CD4-positive, alpha-beta T cell treated with Interleukin-1 beta for 1 hour (primary cell): ENCODE results near the gene PRR35.
A peak's percentile ranks its signal among the peaks of the same experiment; 100 is the strongest.

Experiments
- DNase-seq, 2 donors: peaks; one replicate each; pipeline ENCODE4 v3.0.0-alpha.2; 2020 to 2022

Gene PRR35

DNA sequence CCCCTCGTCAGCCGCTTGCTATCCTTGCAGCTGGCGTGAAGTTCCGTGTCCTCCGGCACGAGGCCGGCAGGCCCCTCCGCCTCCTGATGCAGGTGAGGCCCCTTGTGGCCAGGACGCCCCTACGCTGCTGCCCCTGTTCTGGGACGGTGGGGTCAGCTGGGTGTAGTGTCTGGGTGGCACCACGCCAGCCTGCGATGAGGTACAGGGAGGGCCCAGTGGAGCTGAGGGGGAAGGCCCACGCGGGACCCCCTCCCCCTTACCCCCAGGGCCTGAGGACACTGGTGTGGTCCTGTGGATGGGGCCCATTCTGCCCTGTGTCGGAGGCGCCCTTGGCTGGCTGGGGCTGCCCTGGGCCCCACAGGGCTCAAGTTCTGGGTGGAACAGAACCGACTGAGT, 22.0 kb downstream of the PRR35 start:
- no peak for DNase-seq

DNA sequence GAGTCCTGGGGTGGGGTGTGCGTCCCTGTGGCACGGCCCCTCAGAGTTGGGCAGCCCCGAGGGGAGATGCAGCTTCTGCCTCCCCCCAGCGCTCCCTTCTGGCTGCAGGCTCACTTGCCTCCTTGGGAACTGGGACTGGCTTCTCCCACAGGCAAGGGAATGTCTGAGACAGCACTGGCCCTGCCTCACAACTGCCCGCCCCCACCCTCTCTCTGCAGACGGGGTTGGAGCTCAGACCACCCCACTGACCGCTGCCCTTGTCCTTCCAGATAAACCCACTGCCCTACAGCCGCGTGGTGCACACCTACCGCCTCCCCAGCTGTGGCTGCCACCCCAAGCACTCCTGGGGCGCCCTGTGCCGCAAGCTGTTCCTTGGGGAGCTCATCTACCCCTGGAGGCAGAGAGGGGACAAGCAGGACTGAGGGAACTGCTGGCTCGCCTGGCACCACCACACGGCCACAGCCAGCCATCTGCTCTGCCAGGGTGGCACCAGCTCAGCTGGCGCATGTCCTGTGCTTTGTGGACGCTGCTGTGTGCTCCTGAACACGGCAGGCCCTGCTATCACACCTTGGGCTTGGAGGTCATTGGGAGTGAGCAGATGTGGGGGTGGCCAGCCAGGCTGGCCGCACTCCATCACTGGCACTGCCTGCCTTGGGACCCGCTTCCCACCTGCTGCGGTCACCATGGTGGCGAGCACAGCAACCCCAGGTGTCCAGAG, 22.6 kb downstream of the PRR35 start:
- no peak for DNase-seq

DNA sequence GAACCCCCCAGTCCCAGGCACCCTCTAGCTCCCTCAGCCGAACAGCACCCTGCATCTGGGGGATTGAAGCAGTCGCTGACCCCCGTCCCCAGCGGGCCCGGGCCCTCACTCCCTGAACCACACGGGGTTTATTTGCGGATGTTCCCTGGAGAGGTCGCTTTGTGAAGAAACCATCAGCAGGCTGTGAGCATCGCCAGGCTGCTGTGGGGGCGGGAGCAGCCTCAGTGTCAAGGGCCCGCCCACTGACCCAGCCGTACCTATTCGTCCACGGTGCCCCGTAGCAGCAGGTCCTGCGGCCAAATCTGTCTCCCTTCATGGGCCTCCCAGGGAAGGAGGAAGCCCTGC, 23.2 kb downstream of the PRR35 start:
- DNase-seq, result no peak

DNA sequence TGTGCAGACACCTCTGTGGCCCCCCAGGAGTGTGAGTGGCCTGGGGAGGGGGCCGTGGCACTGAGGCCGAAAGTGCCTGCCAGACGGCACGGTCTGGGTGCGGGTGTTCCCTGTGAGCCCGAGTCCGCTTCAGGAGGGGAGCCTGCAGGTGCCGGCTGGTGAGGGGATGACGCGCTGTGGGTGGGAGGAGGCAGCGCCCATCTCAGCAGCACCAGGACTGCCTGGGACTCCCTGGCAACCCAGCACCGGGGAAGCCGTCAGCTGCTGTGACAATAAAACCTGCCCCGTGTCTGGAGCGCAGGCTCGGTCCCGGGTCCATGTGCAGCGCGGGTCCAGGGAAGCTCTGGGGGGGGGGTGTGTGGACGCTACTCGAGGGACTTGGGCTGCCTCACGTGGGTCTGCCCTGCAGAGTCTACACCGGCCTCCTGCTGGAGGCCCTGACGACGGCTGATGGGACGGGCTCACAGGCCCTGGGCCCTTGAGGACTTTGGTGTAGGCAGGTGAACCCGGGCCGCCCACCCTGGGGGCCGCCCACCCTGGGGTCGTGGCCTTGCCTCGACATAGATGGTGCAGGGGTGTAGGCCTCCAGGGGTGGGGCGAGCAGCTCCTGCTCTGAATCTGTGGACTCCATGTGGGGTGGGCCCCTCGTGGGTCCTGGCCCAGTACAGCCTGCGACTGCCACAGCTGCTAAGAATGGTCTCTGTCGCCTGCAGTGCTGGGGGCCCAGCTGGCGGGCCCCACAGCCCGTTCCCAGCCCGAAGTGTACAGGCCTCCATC, 23.8 kb downstream of the PRR35 start:
- DNase-seq, result no peak

DNA sequence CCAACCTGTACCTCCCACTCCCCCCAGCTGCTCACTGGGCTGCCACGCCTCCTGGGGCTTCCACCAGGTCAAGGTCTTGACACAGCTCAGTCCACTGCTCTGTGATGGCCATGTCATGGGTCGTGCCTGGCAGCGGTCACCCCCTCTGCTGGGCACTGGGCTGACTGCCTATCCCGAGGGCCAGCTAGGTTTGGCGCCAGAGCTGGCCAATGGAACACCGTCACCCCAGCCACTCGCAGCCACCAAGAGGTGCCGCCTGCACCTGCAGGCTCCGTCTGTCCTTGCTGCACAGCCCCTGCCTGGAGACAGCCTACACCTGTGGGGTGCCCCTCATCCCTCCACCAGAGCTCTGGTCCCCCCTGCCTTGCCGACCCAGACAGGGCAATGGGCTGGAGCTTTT, 25.2 kb downstream of the PRR35 start:
- no peak for DNase-seq

DNA sequence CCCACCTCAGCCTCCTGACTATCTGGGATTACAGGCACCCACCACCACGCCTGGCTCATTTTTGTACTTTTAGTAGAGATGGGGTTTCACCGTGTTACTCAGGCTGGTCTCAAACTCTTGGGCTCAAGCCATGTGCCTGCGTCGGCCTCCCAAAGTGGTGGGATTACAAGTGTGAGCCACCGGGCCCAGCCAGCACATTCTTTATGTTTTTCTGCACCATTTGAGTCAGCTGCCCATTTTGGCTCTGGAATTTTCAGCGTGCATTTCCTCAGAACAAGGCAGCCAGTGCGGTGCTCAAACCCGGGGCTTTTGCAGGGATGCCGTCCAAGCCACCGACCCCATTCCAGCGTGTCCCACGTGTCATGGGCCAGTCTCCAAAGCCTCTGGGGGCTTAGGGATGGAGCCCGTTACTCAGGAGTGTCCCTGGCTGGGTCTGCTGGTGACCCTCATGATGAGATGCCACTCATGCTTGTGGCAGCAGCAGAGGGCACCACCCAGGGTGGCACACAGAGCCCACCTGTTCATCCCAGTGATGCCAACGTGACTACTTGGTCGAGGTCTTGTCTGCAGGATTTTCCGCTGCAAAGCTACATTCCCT, 26.0 kb downstream of the PRR35 start:
- DNase-seq, result no peak

DNA sequence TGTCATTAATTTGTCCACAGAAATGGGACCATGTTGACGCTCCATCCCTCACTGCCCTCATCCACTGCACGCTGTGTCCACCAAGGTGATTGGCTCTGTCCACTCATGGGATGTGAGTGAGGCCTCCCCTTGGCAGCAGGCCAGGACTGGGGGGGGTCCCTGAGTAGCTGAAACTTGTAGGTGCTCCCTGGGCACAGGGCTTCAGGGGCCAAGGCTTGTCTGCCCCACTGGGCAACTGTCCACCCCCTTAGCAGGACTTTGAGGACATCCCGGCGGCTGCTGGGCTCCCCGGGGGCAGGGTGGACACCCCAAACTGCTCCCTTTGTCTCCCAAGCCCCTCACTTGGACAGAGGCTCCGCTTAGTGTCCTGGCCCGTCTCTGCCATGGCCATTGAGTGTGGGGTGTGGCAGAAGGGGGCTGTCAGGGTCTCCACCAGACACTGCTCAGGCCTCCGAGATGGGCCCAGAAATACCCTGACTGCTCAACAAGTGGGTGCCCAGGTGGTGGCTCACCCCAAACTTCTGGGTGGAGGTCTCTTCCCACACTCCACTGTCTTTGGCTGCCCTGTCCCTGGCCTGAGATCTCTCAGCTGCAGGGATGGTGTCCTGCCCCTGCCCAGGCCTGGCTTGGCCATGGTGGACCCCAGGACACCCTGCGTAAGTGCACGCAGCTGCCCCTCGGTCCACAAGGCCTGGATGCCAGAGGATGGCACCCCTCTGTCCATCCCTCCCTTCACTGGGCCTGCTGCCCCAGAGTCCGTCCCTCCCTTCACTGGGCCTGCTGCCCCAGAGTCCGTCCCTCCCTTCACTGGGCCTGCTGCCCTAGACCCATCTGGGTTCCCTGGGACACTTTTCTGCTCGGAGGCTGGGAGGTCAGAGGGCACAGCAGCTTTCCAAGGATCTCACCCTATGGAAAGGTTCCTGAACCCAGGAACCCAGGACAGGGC, 26.7 kb downstream of the PRR35 start:
- no peak for DNase-seq

DNA sequence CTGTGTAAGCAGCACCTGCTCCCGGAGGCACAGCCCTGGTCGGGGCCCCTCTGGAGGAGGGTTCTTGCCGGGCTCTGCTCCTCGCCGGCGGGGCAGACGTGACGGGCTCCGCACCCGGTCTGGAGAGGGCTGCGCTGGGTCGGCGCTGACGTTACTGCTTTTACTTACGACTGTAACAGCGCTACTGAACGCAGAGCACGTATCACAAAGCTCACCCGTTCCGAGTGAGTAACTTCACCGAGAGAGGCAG, 28.4 kb downstream of the PRR35 start:
- DNase-seq, result peak; percentile 56 to 72

DNA sequence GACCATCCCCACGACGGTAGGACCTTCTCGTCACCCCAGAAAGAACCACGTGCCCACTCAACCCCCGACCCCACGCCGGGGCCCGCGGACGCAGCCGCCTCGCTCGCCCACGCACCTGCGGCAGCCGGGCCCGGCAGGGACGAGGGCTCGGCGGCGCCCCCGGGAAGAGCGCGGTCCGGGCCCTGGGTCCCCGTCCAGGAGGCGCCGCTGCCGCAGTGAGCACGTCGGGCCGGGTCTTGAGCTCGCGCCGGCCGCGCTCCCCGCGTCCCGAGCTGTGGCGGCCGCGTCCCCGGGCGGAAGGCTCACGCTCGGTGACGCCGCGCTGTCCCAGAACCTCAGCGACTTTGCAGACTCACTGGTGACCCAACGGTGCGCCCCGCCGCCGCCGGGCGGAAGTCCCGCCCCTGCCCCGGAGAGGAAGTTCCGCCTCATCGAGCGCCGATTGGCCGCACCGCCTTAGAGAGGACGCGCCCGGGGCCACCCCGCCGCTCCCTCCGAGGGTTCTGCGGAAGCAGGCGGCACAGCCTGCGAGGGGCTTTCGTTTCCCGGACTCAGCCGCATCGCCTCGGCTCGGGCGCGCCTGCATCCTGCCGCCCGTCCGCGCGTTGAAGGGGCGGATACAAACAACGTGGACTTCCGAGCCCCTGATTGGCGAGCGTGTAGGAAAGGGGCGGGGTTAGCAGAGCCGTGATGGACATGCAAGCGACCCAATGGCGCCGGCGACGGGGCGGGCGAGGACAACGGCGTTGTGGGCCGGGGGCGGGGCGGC, 28.9 kb downstream of the PRR35 start:
- peak; percentile 96 to 98 for DNase-seq

DNA sequence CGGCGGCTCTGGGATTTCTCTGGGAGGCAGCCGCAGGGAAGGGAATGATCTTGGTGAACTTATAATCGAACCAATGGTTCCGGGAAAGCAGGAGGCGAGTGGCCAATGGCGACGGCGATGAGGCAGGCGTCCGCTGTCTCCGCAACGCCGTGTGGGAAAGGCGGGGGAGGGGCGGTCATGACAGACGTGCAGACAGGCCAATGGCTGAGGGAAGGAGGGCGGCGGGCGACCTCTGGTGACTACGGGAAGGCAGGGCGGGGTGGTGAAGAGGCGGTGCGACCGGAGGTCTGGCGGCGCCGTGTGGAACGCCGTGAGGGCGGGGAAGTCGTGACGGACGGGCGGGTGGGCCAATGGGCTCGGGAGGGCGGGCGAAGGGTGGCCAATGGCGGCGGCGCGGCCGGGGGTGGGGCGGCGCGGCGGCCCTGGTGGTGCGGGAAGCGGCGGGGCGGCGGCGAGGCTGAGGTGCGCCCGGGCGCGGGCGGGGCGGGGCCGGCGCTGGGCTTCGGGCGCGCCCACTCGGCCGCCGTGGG, 29.5 kb downstream of the PRR35 start, which contains the start of gene RAB40C:
Gene RAB40C, plus strand, starts transcription at position 409 of the 530 bp plus-strand sequence. CDS start 226 bp downstream, outside the sequence.
- peak; percentile 99 for DNase-seq

DNA sequence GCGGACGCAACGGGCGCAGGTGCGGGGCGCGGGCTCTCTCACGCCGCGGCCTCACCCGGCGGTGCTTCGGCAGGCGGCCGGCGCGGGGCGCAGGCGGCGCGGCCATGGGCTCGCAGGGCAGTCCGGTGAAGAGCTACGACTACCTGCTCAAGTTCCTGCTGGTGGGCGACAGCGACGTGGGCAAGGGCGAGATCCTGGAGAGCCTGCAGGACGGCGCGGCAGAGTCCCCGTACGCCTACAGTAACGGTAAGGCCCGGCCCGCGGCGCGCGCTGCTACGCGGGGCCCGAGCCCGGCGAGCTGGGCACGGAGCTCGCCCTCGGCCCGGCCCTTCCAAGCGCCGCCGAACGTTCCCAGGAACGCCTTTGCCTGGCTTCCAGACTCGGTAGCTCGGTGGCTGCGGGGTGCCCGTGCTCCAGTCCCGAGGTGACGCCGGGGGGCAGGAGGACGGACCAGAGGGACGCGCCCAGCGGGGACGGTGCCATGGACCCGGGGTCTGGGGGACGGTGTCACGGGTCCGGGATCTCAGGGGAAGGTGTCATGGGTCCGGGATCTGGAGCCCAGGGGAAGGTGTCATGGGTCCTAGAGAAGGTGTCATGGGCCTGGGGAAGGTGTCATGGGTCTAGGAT, 30.1 kb downstream of the PRR35 start:
- no peak for DNase-seq

DNA sequence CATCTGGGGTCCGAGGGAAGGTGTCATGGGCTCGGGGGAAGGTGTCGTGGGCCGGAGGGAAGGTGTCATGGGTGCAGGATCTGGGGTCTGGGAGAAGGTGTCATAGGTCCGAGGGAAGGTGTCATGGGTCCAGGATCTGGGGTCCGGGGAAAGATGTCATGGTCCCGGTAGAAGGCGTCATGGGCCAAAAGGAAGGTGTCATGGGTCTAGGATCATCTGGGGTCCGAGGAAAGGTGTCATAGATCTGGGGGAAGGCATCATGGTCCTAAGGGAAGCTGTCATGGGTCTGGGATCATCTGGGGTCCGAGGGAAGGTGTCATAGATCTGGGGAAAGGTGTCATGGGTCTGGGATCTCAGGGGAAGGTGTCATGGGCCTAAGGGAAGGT, 30.6 kb downstream of the PRR35 start:
- no peak for DNase-seq

DNA sequence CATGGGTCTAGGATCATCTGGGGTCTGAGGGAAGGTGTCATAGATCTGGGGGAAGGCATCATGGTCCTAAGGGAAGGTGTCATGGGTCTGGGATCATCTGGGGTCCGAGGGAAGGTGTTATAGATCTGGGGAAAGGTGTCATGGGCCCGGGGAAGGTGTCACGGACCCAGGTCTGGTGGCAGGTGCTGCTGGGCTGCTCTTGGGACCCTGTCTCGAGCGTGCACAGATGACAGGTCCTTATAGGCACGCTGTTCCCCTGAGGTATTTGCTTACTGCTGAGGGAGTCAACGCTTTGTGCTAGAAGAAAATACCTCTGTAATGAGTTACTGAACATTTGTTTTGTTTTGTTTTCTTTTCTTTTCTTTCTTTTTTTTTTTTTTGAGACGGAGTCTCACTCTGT, 31.0 kb downstream of the PRR35 start:
- no peak for DNase-seq

DNA sequence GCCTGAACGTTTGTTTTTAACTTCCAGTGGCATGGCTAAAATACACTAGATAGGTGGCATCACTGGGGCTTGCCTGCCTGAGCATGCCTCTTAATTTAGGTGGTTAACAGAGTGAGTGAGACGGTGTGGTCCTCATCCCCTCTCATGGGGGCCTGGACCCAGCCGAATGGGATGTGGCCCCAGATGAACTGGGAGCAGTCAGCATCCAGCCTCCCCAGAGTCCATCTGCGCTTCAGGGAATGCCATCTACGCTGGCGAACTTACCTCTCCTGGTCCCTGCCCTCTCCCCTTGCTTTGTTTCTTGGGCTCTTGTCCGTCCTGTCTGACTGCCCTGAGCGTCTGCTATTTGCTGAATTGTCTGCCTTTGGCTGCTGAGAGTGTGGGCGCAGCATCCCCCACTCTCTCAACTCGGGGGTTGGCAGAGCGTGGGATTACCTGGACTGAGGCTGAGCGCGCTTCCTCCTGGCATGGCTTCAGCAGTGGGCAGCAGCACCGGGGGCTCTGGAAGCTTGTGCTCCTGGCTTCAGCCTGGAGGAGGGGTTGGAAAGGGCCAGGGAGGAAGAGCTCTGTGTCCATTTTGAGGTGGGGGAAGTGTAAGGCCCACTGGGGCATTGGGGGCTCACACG, 31.8 kb downstream of the PRR35 start:
- no peak for DNase-seq

DNA sequence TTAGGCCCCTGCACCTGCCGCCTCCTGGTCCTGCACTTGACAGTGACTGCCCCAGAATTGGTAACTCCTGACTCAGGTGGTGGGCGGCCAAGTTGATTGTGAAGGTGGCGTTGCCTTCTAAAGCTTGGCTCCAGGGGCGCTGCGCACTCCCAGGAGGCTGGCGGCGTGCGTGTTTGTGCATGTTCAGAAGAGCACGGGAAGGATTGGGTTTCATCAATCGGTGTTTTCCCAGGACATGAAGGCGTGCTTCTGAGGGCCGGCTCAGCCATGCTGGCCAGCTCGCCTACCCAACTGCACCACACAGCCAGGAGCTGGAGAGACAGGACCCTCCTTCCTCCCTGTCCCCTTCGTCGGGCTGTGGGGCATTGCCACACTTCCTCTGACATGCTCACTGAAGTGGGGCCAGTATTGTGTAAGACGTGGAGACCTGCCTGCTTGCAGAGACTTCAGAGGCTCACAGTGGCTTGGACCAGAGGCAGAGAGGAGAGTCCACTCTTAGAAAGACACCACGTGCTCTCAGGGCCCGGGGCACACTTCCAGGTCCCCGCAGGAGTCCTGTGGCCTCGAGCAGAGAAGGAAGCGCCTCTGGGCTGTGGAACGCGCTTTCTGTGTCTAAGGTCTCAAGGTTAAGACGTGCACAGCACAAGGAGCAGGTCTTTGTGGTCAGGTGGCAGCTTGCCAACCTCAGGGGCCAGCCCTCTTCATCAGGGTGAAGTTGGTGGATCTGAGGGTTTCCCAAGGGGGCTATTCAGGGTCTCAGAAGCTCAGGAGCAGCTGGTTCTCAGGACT, 32.5 kb downstream of the PRR35 start:
- DNase-seq, result peak in 1 of 2 donors; percentile 37

DNA sequence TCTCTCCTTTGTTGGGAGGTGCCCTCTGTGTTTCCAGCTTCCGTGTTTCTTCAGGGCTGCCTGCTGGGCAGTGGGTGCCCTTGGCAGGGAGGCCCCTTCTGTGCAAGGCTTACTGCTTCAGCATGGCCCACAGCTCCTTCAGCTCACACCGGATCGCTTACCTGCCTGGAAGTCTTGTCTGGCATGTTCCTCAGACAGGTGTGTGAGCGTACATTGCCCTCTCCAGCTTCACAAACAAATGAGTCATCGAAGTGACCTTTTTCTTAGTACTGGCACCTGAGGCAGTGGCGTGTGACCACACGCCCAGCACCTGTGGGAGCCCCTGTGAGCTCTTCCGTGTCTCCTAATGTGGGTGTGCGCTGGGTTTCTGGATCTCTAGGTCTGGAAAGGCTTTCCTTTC, 33.2 kb downstream of the PRR35 start:
- DNase-seq, result no peak

DNA sequence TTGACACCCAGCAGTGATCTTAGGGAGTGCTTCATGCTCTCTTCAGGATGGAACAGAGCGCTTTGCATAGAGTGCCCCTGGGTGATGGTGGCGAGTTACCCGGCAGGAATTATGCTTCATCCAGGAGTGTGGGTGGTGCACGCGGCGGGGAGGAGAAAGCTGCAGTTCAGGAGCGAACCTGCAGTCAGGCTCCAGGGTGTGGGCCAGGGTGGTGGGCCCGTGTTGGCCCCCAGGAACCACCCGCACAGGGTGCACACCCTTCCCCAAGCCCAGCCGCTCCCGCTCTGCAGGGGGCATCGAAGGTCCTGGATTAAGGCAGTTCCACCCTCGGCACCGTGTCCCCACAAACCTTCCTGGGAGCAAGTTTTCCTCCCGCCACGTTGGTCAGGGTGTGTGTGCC, 33.6 kb downstream of the PRR35 start:
- no peak for DNase-seq

DNA sequence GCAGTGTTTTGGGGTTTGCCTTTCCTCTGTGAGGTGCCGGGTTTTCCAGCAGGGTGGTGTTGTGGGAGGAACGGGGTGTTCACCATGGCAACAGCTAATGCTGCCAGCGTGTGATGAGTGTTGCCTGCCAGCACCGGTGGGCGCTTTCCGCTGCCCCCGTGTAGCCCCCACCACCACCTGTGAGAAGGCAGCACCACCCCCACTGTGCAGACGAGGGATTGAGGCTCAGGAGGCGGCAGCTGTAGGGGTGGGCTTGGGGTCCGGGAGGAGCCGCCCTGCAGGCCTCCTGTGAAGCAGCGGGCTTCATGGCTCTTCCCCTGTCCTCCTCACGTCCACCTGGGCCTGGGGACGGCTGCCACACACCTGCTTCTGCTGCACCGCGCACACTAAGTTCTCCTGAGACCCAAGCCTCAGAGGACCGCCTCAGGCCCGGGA, 34.9 kb downstream of the PRR35 start:
- no peak for DNase-seq

DNA sequence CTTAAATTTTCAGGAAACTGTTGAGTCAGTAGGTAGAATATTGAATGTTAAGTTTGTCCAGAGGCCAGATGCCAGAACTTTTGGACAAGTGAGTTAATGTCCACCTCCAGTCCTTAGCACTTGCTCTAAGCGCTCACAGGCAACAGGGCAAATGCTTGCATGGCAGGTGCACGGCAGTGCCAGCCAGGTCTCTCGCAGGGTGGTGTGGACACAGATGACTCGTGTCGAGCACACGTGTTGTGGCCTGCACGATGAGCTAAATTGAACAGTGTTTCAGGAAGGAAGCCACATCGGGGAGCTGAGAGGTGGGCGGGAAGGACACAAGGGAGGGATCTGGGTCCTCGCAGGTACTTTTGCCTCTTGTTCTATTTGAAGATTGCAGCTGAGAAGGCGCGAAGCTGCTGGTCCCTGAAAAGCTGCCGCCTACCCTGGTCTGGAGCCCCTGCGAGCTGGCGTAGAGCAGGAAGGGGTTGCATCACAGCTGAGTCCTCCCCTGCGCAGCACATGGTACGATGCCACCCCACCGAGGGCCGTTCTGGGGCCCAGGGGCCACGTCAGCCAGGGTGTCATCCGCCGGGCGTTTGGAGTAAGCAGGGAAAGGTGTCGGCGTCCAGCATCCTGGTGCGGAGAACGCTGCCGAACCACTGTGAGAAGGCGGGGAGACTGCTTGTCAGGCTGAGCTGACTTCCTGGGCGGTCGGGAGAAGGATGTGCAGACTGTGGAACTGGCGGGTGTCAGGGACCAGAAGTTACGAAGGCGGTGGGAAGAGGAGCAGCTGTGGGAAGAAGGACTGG, 35.9 kb downstream of the PRR35 start:
- DNase-seq, result no peak

DNA sequence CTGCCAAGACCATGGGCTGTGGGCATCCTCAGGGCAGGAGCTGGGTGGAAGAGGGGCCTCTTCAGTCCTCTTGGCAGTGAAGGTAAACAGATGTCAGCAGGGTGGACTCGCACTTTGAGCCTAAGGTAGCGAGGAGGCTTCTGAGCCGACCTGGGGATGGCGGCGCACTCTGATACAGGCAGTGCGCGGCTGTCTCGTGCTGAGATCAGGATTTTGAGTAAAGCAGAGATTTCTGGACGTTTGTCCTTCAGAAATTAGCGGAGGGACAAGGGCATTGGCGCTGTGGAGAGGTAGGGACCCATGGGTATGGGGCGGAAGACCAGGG, 36.5 kb downstream of the PRR35 start:
- DNase-seq, result no peak
